ENCODE measurements around the gene TMEM203. TPM values are rescaled to one million over a fixed set of nuclear protein-coding genes. Genes with fewer than 3 reads are reported as not detected.
A peak's percentile ranks its signal among the peaks of the same experiment; 100 is the strongest.

TMEM203 gene
- total and polyA plus RNA-seq, 2 of the 13 experiments (the other 11 are each of a cell fraction or from before 2014, with no cell fraction given), result 23.4 to 36.7 TPM

DNA sequence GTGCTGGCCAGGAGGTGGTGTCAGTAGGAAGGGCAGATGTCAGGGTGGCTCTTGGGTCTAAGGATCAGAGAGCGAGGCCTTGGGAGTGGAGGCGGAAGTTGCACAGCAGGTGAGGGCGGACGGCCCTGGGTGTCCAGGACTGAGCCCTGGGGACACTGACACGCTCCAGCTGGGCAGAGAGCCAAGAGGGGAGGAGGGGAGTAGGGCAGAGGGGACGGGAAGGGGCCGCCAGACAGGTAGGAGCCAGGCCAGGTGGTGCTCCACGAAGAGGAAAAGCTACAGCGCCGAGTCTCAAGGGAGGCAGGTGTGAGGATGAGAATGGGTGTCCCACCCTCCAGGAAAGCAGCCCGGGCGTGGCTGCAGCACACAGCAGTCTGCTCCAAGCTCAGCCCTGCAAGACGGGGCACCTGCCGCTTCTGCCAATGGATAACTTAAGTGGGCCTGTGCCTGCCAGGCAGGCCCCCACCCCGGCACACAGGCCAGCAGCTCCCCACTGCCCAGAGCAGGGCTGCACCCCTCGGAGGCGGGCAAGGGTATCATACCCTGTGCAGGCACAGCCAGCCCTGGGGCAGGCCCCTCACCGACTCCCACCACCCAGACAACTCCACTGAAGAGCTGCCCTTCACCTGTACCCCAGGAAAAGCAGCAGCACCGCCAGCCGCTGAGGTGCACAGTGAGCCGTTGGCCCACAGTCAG lies 9.8 kb downstream of the TMEM203 start (continued):
- TF ChIP-seq ZNF768 (CRISPR knock-in tag; IDR thresholded peaks at IDR 0.05) (peak; percentile 99), BORCS8-MEF2B (CRISPR knock-in tag; IDR thresholded peaks at IDR 0.05) (no peak), RCOR2 (CRISPR knock-in tag; IDR thresholded peaks at IDR 0.05) (peak; percentile 27; the same call in 1 of the 2 replicates), ZNF878 (CRISPR knock-in tag; IDR thresholded peaks at IDR 0.05) (no peak), CBX2 (IDR thresholded peaks at IDR 0.05; ENCODE audit: low read depth, low read length) (no peak), CBX2 (CRISPR knock-in tag; IDR thresholded peaks at IDR 0.05; ENCODE audit: low read depth) (no peak), ZNF263 (CRISPR knock-in tag; IDR thresholded peaks at IDR 0.05) (peak; percentile 95), RXRA (CRISPR knock-in tag; IDR thresholded peaks at IDR 0.05) (peak; percentile 26; the same call in 1 of the 2 replicates), AKAP8 (CRISPR knock-in tag; IDR thresholded peaks at IDR 0.05) (peak; percentile 54; the same call in 1 of the 2 replicates), ATM (IDR thresholded peaks at IDR 0.05; ENCODE audit: borderline replicate concordance) (no peak), ELF3 (CRISPR knock-in tag; IDR thresholded peaks at IDR 0.05) (peak; percentile 64; the same call in 1 of the 2 replicates), PHF21A (CRISPR knock-in tag; IDR thresholded peaks at IDR 0.05) (0 out of 2 replicates have a peak, but pooled peaks have one; percentile 15), MED1 (CRISPR knock-in tag; IDR thresholded peaks at IDR 0.05) (peak; percentile 17; the same call in 1 of the 2 replicates), KMT2B (CRISPR knock-in tag; IDR thresholded peaks at IDR 0.05) (no peak), NR2F6 (IDR thresholded peaks at IDR 0.05) (no peak), NR2F6 (CRISPR knock-in tag; IDR thresholded peaks at IDR 0.05) (peak; percentile 23; the same call in 1 of the 2 replicates), ARNT2 (CRISPR knock-in tag; IDR thresholded peaks at IDR 0.05; ENCODE audit: low read depth) (0 out of 2 replicates have a peak, but pooled peaks have one; percentile 22), SAP130 (CRISPR knock-in tag; IDR thresholded peaks at IDR 0.05; ENCODE audit: low read depth) (peak; percentile 38; the same call in 1 of the 2 replicates), ZNF34 (CRISPR knock-in tag; IDR thresholded peaks at IDR 0.05; ENCODE audit: borderline replicate concordance) (no peak), CCAR2 (optimal IDR thresholded peaks at IDR 0.05; ENCODE audit: low read depth, low read length) (no peak), RXRB (CRISPR knock-in tag; IDR thresholded peaks at IDR 0.05; ENCODE audit: borderline replicate concordance) (peak; percentile 59; the same call in 1 of the 2 replicates), NONO (IDR thresholded peaks at IDR 0.05) (no peak), NONO (CRISPR knock-in tag; conservative IDR thresholded peaks at IDR 0.05) (no peak)
- TF ChIP-seq, protein P1, sequence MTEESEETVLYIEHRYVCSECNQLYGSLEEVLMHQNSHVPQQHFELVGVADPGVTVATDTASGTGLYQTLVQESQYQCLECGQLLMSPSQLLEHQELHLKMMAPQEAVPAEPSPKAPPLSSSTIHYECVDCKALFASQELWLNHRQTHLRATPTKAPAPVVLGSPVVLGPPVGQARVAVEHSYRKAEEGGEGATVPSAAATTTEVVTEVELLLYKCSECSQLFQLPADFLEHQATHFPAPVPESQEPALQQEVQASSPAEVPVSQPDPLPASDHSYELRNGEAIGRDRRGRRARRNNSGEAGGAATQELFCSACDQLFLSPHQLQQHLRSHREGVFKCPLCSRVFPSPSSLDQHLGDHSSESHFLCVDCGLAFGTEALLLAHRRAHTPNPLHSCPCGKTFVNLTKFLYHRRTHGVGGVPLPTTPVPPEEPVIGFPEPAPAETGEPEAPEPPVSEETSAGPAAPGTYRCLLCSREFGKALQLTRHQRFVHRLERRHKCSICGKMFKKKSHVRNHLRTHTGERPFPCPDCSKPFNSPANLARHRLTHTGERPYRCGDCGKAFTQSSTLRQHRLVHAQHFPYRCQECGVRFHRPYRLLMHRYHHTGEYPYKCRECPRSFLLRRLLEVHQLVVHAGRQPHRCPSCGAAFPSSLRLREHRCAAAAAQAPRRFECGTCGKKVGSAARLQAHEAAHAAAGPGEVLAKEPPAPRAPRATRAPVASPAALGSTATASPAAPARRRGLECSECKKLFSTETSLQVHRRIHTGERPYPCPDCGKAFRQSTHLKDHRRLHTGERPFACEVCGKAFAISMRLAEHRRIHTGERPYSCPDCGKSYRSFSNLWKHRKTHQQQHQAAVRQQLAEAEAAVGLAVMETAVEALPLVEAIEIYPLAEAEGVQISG (CRISPR knock-in tag; IDR thresholded peaks at IDR 0.05), result peak; percentile 13; the same call in 1 of the 2 replicates
- TF ChIP-seq, protein P2, sequence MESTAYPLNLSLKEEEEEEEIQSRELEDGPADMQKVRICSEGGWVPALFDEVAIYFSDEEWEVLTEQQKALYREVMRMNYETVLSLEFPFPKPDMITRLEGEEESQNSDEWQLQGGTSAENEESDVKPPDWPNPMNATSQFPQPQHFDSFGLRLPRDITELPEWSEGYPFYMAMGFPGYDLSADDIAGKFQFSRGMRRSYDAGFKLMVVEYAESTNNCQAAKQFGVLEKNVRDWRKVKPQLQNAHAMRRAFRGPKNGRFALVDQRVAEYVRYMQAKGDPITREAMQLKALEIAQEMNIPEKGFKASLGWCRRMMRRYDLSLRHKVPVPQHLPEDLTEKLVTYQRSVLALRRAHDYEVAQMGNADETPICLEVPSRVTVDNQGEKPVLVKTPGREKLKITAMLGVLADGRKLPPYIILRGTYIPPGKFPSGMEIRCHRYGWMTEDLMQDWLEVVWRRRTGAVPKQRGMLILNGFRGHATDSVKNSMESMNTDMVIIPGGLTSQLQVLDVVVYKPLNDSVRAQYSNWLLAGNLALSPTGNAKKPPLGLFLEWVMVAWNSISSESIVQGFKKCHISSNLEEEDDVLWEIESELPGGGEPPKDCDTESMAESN (CRISPR knock-in tag; conservative IDR thresholded peaks at IDR 0.05), result 0 out of 2 replicates have a peak, but pooled peaks have one; percentile 34
- TF ChIP-seq, protein P3, sequence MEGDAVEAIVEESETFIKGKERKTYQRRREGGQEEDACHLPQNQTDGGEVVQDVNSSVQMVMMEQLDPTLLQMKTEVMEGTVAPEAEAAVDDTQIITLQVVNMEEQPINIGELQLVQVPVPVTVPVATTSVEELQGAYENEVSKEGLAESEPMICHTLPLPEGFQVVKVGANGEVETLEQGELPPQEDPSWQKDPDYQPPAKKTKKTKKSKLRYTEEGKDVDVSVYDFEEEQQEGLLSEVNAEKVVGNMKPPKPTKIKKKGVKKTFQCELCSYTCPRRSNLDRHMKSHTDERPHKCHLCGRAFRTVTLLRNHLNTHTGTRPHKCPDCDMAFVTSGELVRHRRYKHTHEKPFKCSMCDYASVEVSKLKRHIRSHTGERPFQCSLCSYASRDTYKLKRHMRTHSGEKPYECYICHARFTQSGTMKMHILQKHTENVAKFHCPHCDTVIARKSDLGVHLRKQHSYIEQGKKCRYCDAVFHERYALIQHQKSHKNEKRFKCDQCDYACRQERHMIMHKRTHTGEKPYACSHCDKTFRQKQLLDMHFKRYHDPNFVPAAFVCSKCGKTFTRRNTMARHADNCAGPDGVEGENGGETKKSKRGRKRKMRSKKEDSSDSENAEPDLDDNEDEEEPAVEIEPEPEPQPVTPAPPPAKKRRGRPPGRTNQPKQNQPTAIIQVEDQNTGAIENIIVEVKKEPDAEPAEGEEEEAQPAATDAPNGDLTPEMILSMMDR (CRISPR knock-in tag; IDR thresholded peaks at IDR 0.05), result peak; percentile 37; the same call in 1 of the 2 replicates
